Activated naive CD4-positive, alpha-beta T cell treated with anti-CD3 and anti-CD28 coated beads, Interleukin-2, amount 50 U/mL, for 72 hours (primary cell): ENCODE data around the gene SLC6A7. TPM values are rescaled to one million over a fixed set of nuclear protein-coding genes. Genes with fewer than 3 reads are reported as not detected.
"Not testable (repeated sequence)": the region's sequence is repeated elsewhere in the genome, so short reads cannot be mapped to it uniquely, and the experiment has no call there.

ENCODE experiments used
- ATAC-seq, 2 donors: fragments of 150-1000 bp; cut with Tn5 transposase; 2 replicates each; pipeline ENCODE4 v1.10.0; 2021; ENCODE audit warnings: mild to moderate bottlenecking in 2 of 2, moderate library complexity in 2 of 2
- DNase-seq, 2 donors: peaks; one replicate each; pipeline ENCODE4 v3.0.0; 2021 to 2022; ENCODE audit warnings: low spot score in 2 of 2
- H3K27ac Mint-ChIP-seq, 2 donors: one replicate each; pipeline ENCODE4 v1.8.0; 2022; ENCODE audit warnings: mild to moderate bottlenecking in 2 of 2, mixed read lengths in 2 of 2
- H3K36me3 Mint-ChIP-seq, 2 donors: one replicate each; pipeline ENCODE4 v1.8.0; 2022; ENCODE audit warnings: mixed read lengths in 2 of 2
- H3K9me3 Mint-ChIP-seq, 2 donors: one replicate each; pipeline ENCODE4 v1.8.0; 2022; ENCODE audit warnings: mixed read lengths in 2 of 2
- total RNA-seq, 2 donors: library from RNA; stranded (reverse); gene quantifications; one replicate each; pipeline ENCODE4 v1.2.3, GENCODE V29; 2022

Gene SLC6A7
- total RNA-seq, 2 donors from 2014 or later: not detected

DNA sequence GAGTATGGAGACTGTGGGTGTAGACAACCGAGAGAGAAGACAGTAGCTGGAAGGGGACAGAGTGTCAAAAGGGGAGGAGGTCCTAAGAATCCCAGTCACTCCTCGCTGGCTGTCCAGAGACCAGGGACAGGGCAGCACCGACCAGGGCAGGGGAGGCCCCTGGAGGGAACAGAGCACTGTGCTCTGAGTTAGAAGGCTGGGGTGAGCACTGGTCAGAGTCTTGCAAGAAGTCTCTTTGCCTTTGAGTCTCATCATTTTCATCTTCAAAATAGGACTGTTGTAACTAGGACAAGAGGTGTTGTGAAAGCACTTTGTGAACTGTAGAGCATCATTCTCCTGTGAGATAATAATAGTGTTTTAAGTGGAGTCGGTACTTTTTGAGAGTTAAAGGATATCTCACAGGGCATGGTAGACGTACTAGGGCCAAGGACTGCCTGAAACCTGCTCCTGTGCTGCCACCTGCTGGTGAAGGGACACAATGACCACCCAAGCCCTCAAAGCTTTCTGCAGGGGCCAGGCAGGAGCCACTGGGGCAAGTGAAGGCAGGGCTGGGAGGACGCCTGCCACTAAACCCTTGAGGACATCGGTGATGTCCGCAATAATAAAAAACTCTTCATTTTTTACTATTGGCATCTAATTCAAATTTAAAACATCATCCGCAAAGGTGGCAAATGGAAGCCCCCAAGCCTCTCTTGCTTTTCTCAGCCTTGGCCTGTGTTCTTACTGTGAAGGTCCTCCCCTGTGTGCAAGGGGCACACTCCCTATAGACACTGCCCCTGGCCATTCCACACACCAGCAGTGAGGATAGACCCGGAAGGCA, 28.2 kb downstream of the SLC6A7 start:
- DNase-seq (peak; percentile 76 to 87), ATAC-seq (peak; percentile 90 to 94)
- Mint-ChIP-seq H3K36me3 (no peaks in the 10 kb centered on the region), H3K27ac (no peak overlapping the region), H3K9me3 (no peaks in the 10 kb centered on the region)

GRCh38 chr5:150218693-150219035, 28.8 kb downstream of the SLC6A7 start:
- Mint-ChIP-seq H3K27ac (no peak overlapping the region), H3K9me3 (no peaks in the 10 kb centered on the region), H3K36me3 (no peaks in the 10 kb centered on the region)
- no peak for ATAC-seq
- no peak for DNase-seq

DNA sequence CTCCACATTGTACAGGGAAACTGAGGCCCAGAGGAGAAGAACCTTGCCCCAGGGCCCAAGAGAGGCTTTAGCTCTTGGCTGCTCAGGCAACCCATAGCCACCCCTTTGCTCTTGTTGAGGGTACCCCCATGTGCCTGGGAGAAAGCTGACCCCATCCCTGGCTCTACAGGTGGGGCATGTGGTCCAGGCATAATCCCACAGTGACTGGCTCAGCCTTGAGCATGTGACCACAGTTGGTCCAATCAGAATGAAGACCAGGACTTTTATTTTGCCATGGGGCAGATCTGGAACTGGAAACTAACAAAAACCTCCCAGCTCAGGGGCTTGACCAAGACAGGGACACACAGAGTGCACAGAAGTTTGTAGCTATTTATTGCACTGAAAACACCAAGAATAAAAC, 29.3 kb downstream of the SLC6A7 start:
- Mint-ChIP-seq H3K36me3 (no peaks in the 10 kb centered on the region), H3K9me3 (no peaks in the 10 kb centered on the region), H3K27ac (no peak overlapping the region)
- ATAC-seq: no peak
- no peak for DNase-seq

GRCh38 chr5:150219861-150220260, 30.0 kb downstream of the SLC6A7 start:
- ATAC-seq (no peak), DNase-seq (no peak)
- H3K9me3 Mint-ChIP-seq: no peaks in the 10 kb centered on the region
- H3K27ac Mint-ChIP-seq: no peak overlapping the region
- no peaks in the 10 kb centered on the region for H3K36me3 Mint-ChIP-seq

DNA sequence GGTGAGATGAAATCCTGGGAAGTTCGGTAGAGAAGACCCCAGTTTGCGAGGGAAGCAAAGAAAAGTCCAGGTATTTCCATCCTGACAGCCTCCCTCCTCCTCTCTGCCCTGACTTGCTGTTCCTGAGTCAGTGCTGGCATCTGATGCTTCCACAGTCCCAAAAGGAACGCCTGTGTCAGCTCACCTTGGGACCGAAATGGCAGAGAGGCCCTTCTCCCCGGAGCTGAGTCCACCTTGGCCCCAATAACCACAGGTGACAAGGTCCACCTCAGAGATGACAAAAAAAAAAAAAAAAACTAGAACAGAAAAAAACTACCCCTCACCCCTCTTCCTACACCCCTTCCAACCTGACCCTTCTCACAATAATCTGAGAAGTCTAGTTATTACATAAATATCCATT, 31.6 kb downstream of the SLC6A7 start:
- H3K27ac Mint-ChIP-seq: no peak overlapping the region
- DNase-seq (no peak), ATAC-seq (no peak)
- H3K9me3 Mint-ChIP-seq: no peaks in the 10 kb centered on the region
- H3K36me3 Mint-ChIP-seq: no peaks in the 10 kb centered on the region

- ATAC-seq: no peak
- Mint-ChIP-seq H3K27ac (no peak overlapping the region), H3K9me3 (no peaks in the 10 kb centered on the region), H3K36me3 (no peaks in the 10 kb centered on the region)
- no peak for DNase-seq
Observed at GRCh38 chr5:150222906-150223305, 33.0 kb downstream of the SLC6A7 start.

GRCh38 chr5:150223474-150223873, 33.6 kb downstream of the SLC6A7 start:
- DNase-seq: no peak
- H3K9me3 Mint-ChIP-seq: no peaks in the 10 kb centered on the region
- ATAC-seq: no peak
- no peak overlapping the region for H3K27ac Mint-ChIP-seq
- H3K36me3 Mint-ChIP-seq: no peaks in the 10 kb centered on the region

DNA sequence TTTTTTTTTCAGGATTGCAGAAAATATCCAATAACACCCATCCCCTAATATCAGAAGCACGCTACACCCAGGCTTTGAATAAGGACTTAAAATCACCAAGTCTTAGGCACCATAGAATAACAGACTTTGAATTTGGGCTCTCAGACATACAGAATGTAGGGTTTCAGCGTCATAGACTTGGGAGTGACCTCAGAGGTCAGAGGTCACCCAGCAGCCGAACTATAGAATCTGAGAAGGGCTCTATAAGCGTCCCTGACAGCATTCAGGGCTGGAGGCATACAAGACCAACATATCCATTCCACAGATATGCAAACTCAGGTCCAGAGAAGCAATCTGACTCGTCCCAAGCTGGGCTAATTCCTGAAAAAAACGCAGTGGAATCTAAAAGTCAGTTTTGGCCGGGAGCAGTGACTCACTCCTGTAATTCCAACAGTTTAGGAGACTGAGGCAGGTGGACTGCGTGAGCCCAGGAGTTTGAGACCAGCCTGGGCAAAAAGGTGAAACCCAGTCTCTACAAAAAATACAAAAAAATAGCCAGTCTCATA, 34.7 kb downstream of the SLC6A7 start:
- Mint-ChIP-seq H3K36me3 (no peaks in the 10 kb centered on the region), H3K27ac (no peak overlapping the region), H3K9me3 (no peaks in the 10 kb centered on the region)
- ATAC-seq (no peak), DNase-seq (no peak)

- Mint-ChIP-seq H3K36me3 (no peaks in the 10 kb centered on the region), H3K9me3 (no peaks in the 10 kb centered on the region), H3K27ac (no peak overlapping the region)
- ATAC-seq: no peak
- DNase-seq: no peak
Observed at GRCh38 chr5:150227036-150227435, 37.2 kb downstream of the SLC6A7 start.

- Mint-ChIP-seq H3K36me3 (no peaks in the 10 kb centered on the region), H3K9me3 (no peaks in the 10 kb centered on the region)
Observed at GRCh38 chr5:150227606-150228273, 37.9 kb downstream of the SLC6A7 start.

GRCh38 chr5:150229571-150229970, 39.7 kb downstream of the SLC6A7 start:
- ATAC-seq (no peak), DNase-seq (no peak)
- no peaks in the 10 kb centered on the region for H3K36me3 Mint-ChIP-seq
- H3K27ac Mint-ChIP-seq: no peak overlapping the region
- no peaks in the 10 kb centered on the region for H3K9me3 Mint-ChIP-seq

More at GRCh38 chr5:150227606-150228273, 37.9 kb downstream of the SLC6A7 start:
- H3K27ac Mint-ChIP-seq: peak overlapping the region in 1 of 2 donors; percentile 55
- ATAC-seq (no peak), DNase-seq (no peak)

- DNase-seq: no peak
- Mint-ChIP-seq H3K36me3 (no peaks in the 10 kb centered on the region), H3K27ac (no peak overlapping the region), H3K9me3 (no peaks in the 10 kb centered on the region)
- ATAC-seq: no peak
Observed at GRCh38 chr5:150230842-150231241, 41.0 kb downstream of the SLC6A7 start.

- H3K36me3 Mint-ChIP-seq, ATAC-seq, DNase-seq, H3K27ac Mint-ChIP-seq, H3K9me3 Mint-ChIP-seq: not testable (repeated sequence)
Observed at GRCh38 chr5:150233706-150234105, 43.8 kb downstream of the SLC6A7 start.

GRCh38 chr5:150234576-150235499, 45.0 kb downstream of the SLC6A7 start:
- ATAC-seq: no peak
- H3K36me3 Mint-ChIP-seq: no peaks in the 10 kb centered on the region

GRCh38 chr5:150235500-150235854, 45.6 kb downstream of the SLC6A7 start:
- H3K36me3 Mint-ChIP-seq: no peaks in the 10 kb centered on the region
- ATAC-seq (no peak), DNase-seq (no peak)
- H3K9me3 Mint-ChIP-seq: no peaks in the 10 kb centered on the region
- H3K27ac Mint-ChIP-seq: peak overlapping the region in 1 of 2 donors; percentile 74

More at GRCh38 chr5:150234576-150235499, 45.0 kb downstream of the SLC6A7 start:
- Mint-ChIP-seq H3K9me3 (no peaks in the 10 kb centered on the region), H3K27ac (peak overlapping the region in 1 of 2 donors; percentile 74)
- no peak for DNase-seq

GRCh38 chr5:150236313-150236712, 46.5 kb downstream of the SLC6A7 start:
- Mint-ChIP-seq H3K9me3 (no peaks in the 10 kb centered on the region), H3K27ac (no peak overlapping the region), H3K36me3 (no peaks in the 10 kb centered on the region)
- no peak for DNase-seq
- ATAC-seq: no peak
